ENCODE results near the gene UPK3B.
"Not testable (repeated sequence)": the region's sequence is repeated elsewhere in the genome, so short reads cannot be mapped to it uniquely, and the experiment has no call there.

Gene UPK3B

GRCh38 chr7:76509931-76510877 lies at the start of gene UPK3B:
TSS of gene UPK3B (plus strand) at chr7:76510552. CDS start at chr7:76510653, 101 bp downstream.
- H3K4me3 ChIP-seq (ENCODE audit: control insufficient read depth, low read depth, low read length) = no peak within 1 kb of the TSS
- DNase-seq (ENCODE audit: low read depth) = no peak
- TF ChIP-seq CTCF (conservative IDR thresholded peaks at IDR 0.05; ENCODE audit: control insufficient read depth, insufficient read depth, low read depth, low read length) = no peak

GRCh38 chr7:76460767-76461166 lies 49.6 kb upstream of the UPK3B start:
- not testable (repeated sequence) for DNase-seq (ENCODE audit: low read depth); H3K4me3 ChIP-seq (ENCODE audit: control insufficient read depth, low read depth, low read length)

- not testable (repeated sequence) for DNase-seq (ENCODE audit: low read depth)
- peak within 1 kb of the TSS; percentile 25 for H3K4me3 ChIP-seq (ENCODE audit: control insufficient read depth, low read depth, low read length)
These were observed 48.8 kb upstream of the UPK3B start, which contains the start of gene DTX2 for GRCh38 chr7:76461464-76462101. TSS of gene DTX2 (plus strand) at chr7:76461709. CDS start at chr7:76480510, 18,801 bp downstream.

- not testable (repeated sequence) for DNase-seq (ENCODE audit: low read depth); H3K4me3 ChIP-seq (ENCODE audit: control insufficient read depth, low read depth, low read length)
These were observed 48.0 kb upstream of the UPK3B start for GRCh38 chr7:76462271-76462882.

GRCh38 chr7:76464959-76465358 lies 45.4 kb upstream of the UPK3B start:
- not testable (repeated sequence) for H3K4me3 ChIP-seq (ENCODE audit: control insufficient read depth, low read depth, low read length); DNase-seq (ENCODE audit: low read depth)

- DNase-seq (ENCODE audit: low read depth); H3K4me3 ChIP-seq (ENCODE audit: control insufficient read depth, low read depth, low read length): not testable (repeated sequence)
These were observed 44.4 kb upstream of the UPK3B start for GRCh38 chr7:76465950-76466349.

GRCh38 chr7:76467743-76468404 lies 42.5 kb upstream of the UPK3B start:
- not testable (repeated sequence) for DNase-seq (ENCODE audit: low read depth); H3K4me3 ChIP-seq (ENCODE audit: control insufficient read depth, low read depth, low read length)

GRCh38 chr7:76471556-76472221 lies 38.7 kb upstream of the UPK3B start:
- not testable (repeated sequence) for DNase-seq (ENCODE audit: low read depth); H3K4me3 ChIP-seq (ENCODE audit: control insufficient read depth, low read depth, low read length)

- not testable (repeated sequence) for DNase-seq (ENCODE audit: low read depth); H3K4me3 ChIP-seq (ENCODE audit: control insufficient read depth, low read depth, low read length)
These were observed 37.3 kb upstream of the UPK3B start for GRCh38 chr7:76473097-76473496.

GRCh38 chr7:76476280-76476679 lies 34.1 kb upstream of the UPK3B start:
- H3K4me3 ChIP-seq (ENCODE audit: control insufficient read depth, low read depth, low read length); DNase-seq (ENCODE audit: low read depth): not testable (repeated sequence)

GRCh38 chr7:76476742-76477474 lies 33.4 kb upstream of the UPK3B start:
- not testable (repeated sequence) for H3K4me3 ChIP-seq (ENCODE audit: control insufficient read depth, low read depth, low read length); DNase-seq (ENCODE audit: low read depth)

GRCh38 chr7:76479628-76480027 lies 30.7 kb upstream of the UPK3B start:
- DNase-seq (ENCODE audit: low read depth); H3K4me3 ChIP-seq (ENCODE audit: control insufficient read depth, low read depth, low read length): not testable (repeated sequence)

- H3K4me3 ChIP-seq (ENCODE audit: control insufficient read depth, low read depth, low read length); DNase-seq (ENCODE audit: low read depth): not testable (repeated sequence)
These were observed 29.7 kb upstream of the UPK3B start for GRCh38 chr7:76480403-76481253.

GRCh38 chr7:76482660-76483059 lies 27.7 kb upstream of the UPK3B start:
- H3K4me3 ChIP-seq (ENCODE audit: control insufficient read depth, low read depth, low read length); DNase-seq (ENCODE audit: low read depth): not testable (repeated sequence)

GRCh38 chr7:76483081-76483480 lies 27.3 kb upstream of the UPK3B start:
- not testable (repeated sequence) for H3K4me3 ChIP-seq (ENCODE audit: control insufficient read depth, low read depth, low read length); DNase-seq (ENCODE audit: low read depth)

All from fibroblast of mammary gland (primary cell).